ENCODE measurements around the gene CAMSAP1. TPM values are rescaled to one million over a fixed set of nuclear protein-coding genes. Genes with fewer than 3 reads are reported as not detected.

Gene CAMSAP1
- total and polyA plus RNA-seq, 5 experiments from 2014 or later = 0.61 to 32.0 (median 2.4) TPM

DNA sequence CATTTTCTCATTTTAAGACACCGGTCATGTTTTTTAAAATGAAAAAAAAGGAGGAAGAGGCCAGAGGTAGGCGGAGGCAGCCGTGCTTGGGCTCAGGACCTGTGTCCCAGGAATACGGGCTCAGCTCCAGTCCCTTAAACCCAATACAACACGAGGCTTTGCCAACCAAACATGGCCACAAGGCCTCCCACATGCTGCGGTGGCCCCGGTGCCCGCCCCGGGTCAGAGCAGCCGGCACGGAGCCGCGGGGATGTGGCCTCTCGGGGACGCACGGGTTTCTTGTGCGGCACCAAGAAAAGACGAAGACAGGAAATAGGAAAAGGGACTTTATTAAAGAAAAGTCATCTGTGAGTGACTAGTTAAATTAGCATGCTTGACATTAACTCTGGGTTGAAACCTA lies 25.3 kb upstream of the CAMSAP1 start:
- H3K9me3 Mint-ChIP-seq = no peaks in the 10 kb centered on the region
- DNase-seq = no peak
- no peak for ATAC-seq
- peaks cover 0 to 6% (median under 1%) of the 10 kb centered on the region in 4 donors for H3K4me1 Mint-ChIP-seq
- POLR2A ChIA-PET = no interaction called here
- no peak overlapping the region for H3K27ac Mint-ChIP-seq
- H3K27me3 Mint-ChIP-seq = no peaks in the 10 kb centered on the region
- peaks cover 0 to 56% (median 19%) of the 10 kb centered on the region in 3 donors for H3K36me3 Mint-ChIP-seq
- H3K4me3 Mint-ChIP-seq = no peak overlapping the region

DNA sequence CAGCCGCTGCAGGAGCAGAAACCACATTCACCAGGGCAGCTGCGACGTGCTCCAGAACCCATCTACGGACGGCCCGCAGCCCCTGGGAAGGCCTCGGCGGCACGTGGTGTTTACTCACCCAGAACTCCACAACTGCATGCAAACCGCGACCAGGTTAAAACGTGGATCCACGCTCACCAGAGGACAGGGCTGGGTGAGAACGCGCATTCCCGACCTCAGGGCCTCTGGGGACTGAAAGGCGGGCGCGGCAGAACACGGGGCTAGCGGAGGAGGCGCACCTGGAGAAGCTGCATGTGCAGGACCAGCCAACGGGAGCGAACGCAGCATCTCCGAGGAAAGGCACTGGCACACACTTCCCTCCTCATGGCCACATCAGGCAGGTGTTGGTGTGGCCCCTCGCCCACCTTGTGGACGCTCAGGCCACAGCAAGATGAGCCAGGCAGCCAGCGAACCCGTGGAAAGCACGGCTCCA lies 24.0 kb upstream of the CAMSAP1 start:
- Mint-ChIP-seq H3K27ac (no peak overlapping the region), H3K36me3 (peaks cover 0 to 45% (median 15%) of the 10 kb centered on the region in 3 donors), H3K9me3 (no peaks in the 10 kb centered on the region), H3K4me3 (no peak overlapping the region), H3K27me3 (no peaks in the 10 kb centered on the region), H3K4me1 (peaks cover 0 to 2% (median 0%) of the 10 kb centered on the region in 4 donors)
- POLR2A ChIA-PET = no interaction called here
- ATAC-seq (no peak), DNase-seq (no peak)

DNA sequence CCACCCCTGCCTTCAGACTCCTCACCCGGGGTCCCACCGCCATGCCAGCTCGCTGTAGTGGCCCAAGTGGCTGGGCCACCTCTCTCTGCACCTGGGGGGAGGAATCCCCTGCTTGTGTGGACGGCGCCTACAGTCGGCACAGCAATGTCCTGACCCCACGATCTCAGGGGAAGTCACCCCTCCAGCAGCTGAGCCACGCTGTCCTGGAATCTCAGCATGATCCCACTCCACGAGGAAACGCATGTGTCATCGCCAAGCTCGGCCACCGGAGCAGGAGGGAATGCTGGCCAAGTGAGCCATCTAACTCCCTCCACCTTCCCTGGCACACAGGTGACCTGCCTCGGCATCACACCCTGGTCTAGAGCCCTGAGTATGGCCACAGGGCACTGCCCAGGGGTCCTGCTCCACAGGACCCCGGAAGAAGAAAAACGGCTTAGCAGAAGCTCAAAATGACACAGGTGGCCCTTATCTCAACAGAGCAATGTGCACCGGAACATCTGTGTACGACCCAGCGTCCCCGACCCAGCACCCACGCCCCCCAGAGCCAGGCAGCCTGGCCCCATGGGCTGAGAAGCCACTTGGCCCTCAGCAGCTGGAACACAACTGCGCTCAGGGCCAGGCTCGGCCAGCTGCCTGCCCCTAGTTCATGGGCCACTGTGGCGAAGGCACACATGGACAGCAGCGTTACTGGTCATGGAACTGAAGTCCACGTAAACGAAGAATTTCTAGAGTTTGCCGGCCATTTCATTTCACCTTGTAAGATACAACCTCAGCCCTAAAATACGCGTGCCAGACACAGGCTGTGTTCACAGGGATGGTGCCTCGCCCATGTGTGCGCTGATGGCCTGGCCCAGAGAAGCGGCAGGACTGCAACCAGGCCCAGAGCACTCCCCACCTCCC lies 23.4 kb upstream of the CAMSAP1 start:
- DNase-seq (no peak), ATAC-seq (no peak)
- H3K4me1 Mint-ChIP-seq = peaks cover 0 to 2% (median 0%) of the 10 kb centered on the region in 4 donors
- no peaks in the 10 kb centered on the region for H3K9me3 Mint-ChIP-seq
- POLR2A ChIA-PET = no interaction called here
- peaks cover 0 to 40% (median 11%) of the 10 kb centered on the region in 3 donors for H3K36me3 Mint-ChIP-seq
- H3K27me3 Mint-ChIP-seq = no peaks in the 10 kb centered on the region
- H3K4me3 Mint-ChIP-seq = no peak overlapping the region
- H3K27ac Mint-ChIP-seq = no peak overlapping the region

DNA sequence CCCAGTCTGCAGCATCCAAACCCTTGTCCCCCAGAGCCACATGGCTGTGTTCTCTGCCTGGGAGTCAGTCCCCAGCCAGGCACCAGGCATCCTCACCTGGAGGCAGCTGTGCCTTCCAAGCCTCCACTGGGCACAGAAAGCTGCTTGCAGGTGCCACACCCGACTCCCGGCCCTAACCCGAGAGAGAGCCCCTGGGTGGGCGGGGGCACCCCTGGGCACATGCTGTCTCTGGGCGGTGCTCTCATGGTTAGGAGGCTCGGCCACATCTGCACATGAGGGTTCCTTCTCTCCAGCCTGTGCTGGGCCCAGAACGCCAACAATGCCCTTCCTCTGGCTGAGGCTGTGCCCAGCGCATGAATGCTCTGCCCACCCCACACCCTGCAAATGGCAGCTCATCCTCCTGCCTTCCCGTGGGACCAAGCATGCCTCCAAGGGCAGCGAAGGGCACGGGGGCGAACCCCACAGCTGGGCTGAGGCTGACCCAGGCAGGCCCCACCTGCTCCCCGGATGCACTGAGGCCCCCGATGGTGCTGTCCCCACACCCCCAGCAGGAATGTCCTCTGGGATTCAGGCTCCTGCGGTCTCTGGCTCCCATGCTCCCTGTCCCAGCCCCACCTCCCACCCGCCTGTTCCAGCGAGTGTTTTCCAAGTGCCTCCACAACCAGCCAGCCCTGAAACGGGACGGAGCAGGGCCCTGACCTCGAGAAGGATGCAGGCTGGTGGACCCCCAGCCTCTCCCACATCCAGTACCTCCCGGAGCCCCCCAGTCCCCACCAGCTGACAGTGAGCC lies 22.5 kb upstream of the CAMSAP1 start:
- Mint-ChIP-seq H3K27me3 (no peaks in the 10 kb centered on the region), H3K27ac (peak overlapping the region in 1 of 10 donors; percentile 43), H3K9me3 (no peaks in the 10 kb centered on the region), H3K4me1 (peaks cover 0 to 2% (median 0%) of the 10 kb centered on the region in 4 donors), H3K4me3 (no peak overlapping the region), H3K36me3 (peaks cover 0 to 31% (median 7%) of the 10 kb centered on the region in 3 donors)
- ATAC-seq (no peak), DNase-seq (no peak)
- POLR2A ChIA-PET = no interaction called here

DNA sequence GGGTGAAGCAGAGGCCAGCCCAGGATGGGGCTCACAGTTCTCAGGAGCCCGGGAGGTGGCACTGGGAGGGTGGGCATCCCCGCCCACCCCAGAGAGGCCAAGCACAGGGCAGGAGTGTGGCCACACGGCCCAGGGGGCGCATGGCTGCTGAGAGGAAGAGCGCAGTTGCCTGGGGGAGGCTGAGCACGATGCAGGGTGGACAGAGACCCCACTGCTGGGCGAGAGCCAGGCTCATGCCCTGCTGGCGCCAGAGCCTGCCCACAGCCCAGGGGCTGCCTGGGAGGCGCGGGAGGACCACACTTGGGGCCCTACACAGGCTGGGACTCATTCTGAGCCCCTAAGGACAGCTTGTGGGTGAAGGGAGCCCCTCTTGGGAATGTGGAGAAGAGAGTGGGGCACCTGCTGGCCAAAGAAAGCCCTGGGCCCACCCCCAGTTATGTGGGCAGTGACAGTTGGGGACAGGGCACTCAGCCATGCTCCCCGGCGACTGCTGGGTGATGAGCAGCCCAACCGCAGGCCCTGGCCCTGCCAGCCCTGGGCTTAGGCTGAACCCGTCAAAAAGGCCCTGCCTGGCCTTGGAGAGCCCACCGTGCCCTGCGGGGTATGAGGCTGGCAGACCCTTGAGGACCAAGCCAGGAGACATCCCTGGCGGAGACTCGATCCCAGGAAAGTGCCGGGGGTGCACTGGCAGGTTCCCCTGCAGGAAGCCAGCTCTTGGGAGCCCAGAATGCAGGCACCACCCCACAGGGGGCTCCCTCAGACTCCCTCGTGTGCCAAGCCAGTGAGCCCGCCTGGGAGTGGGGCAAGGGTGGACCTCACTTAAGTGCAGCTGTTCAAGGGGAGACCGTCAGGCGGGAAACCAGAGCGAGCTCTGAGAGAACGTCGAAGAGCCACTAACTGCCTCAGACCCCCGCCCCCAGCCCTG lies 21.6 kb upstream of the CAMSAP1 start:
- H3K27ac Mint-ChIP-seq = no peak overlapping the region
- peaks cover 0 to 24% (median 6%) of the 10 kb centered on the region in 3 donors for H3K36me3 Mint-ChIP-seq
- DNase-seq (no peak), ATAC-seq (no peak)
- no peak overlapping the region for H3K4me3 Mint-ChIP-seq
- H3K27me3 Mint-ChIP-seq = no peaks in the 10 kb centered on the region
- H3K4me1 Mint-ChIP-seq = peaks cover 0 to 2% (median 0%) of the 10 kb centered on the region in 4 donors
- POLR2A ChIA-PET = no interaction called here
- no peaks in the 10 kb centered on the region for H3K9me3 Mint-ChIP-seq

DNA sequence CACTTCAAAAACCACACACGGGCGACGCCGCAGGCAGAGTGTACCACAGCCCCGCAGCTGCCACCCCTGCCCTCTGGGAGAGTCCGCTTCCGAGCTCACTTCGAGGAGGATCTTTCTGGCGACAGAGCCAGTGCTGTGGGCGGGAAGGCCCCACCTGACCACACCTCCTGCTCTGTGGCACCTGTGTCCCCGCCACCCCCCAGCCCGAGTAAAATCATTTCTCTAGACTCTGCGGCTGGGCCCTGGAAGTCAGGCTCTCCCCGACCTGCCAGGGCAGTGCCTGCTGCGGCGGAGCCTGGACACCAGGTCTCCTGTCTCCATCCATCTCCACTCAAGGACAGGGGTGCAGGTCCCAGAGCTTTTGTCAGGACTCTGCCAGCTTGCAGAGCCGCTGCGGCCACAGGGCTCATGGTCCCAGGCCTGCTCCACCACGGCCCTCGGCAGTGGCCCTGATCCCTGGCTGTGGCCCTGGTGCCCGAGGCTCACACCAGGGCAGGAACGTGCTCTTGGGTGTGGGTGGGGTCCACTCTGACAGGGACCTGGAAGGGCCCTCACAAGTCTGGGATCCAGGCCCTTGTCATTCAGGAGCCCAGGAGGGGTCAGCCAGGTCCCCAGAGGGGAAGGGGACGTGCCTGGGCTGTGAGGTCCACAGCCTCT lies 20.9 kb upstream of the CAMSAP1 start:
- Mint-ChIP-seq H3K27me3 (no peaks in the 10 kb centered on the region), H3K4me1 (peaks cover 0 to 2% (median 0%) of the 10 kb centered on the region in 4 donors), H3K4me3 (no peak overlapping the region), H3K9me3 (no peaks in the 10 kb centered on the region), H3K36me3 (peaks cover 0 to 20% (median 6%) of the 10 kb centered on the region in 3 donors), H3K27ac (no peak overlapping the region)
- POLR2A ChIA-PET = no interaction called here
- DNase-seq (no peak), ATAC-seq (no peak)

DNA sequence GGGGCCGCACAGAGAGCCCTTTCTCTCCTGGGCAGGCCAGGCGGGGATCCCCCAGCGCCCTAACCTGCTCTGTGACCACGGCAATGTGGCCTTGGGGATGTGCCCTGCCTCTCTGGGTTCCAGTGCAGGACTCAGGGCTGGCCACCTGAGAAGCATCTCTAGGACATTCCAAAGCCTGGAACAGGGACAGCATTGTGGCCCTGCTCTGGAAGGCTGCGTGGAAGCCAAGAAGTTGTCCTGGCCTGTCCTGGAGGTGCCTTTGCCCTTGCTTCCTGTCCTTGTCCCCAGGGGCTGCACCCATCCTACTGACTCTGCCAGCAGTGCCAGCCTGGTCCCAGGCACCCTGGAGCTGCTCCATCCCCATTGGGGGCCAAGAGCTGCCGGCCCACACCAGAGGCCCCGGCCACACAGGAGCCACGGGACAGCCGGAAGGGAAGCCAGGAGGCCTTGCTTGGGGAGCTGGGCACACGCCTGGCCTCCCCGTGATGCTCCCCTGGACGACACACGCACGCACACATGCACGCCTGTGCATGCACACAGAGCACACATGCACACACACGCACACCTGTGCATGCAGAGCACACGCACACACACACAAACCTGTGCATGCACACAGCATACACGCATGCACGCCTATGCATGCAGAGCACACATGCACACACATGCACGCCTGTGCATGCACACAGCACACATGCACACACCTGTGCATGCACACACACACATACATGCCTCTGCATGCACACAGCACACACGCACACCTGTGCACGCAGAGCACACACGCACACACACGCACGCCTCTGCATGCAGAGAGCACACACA lies 20.1 kb upstream of the CAMSAP1 start:
- DNase-seq = no peak

DNA sequence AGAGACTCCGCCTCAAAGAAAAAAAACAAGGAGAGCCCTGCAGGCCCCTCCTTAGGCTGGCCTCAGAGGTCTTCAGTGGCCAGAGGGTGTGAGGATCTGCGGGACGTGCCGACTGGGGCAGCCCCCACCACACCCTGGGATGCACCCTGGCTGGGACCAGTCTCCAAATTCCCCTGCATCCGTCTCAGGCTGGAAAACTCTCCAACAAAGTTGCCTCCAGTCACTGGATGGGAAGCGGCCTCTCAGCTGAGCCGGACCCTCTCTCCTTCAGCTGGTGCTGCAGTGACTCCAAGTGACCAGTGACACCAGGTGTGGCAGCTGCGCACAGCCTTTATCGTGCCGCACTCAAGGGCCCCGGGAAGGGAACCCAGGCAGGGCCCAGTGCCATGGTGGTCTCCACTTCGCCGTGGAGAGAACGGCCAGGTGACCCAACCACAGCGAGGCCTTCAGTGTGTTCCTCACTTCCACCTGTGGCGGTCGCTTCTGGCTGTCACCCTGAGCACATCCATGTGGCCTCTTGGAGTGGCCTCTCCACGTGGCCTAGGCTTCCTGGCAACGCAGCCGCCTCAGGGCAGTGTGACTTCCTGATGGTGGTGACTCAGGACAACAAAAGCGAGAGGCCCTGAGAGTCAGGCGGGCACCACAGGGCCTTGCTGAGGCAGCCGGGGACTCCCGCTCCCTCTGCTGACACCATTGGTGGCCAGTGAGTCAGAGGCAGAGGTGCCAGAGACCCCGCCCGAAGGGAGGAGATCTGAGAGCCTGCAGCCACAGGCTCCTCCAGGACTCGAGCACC lies 19.3 kb upstream of the CAMSAP1 start:
- Mint-ChIP-seq H3K27ac (no peak overlapping the region), H3K4me1 (peaks cover 0 to 2% (median 0%) of the 10 kb centered on the region in 4 donors), H3K4me3 (no peak overlapping the region), H3K27me3 (no peaks in the 10 kb centered on the region), H3K9me3 (peaks cover 0 to 2% (median 0%) of the 10 kb centered on the region in 9 donors), H3K36me3 (peaks cover 0 to 10% (median 2%) of the 10 kb centered on the region in 3 donors)
- DNase-seq (no peak), ATAC-seq (no peak)
- POLR2A ChIA-PET = interaction anchor here (1.0 kb wide), 1 partner anchor 12 kb away, joined by 6 read pairs; no protein-coding TSS in a partner anchor

More for the DNA sequence above, 20.1 kb upstream of the CAMSAP1 start:
- Mint-ChIP-seq H3K4me3 (no peak overlapping the region), H3K4me1 (peaks cover 0 to 2% (median 0%) of the 10 kb centered on the region in 4 donors), H3K27me3 (no peaks in the 10 kb centered on the region), H3K36me3 (peaks cover 0 to 14% (median 2%) of the 10 kb centered on the region in 3 donors), H3K27ac (no peak overlapping the region), H3K9me3 (no peaks in the 10 kb centered on the region)
- POLR2A ChIA-PET = no interaction called here
- no peak for ATAC-seq

DNA sequence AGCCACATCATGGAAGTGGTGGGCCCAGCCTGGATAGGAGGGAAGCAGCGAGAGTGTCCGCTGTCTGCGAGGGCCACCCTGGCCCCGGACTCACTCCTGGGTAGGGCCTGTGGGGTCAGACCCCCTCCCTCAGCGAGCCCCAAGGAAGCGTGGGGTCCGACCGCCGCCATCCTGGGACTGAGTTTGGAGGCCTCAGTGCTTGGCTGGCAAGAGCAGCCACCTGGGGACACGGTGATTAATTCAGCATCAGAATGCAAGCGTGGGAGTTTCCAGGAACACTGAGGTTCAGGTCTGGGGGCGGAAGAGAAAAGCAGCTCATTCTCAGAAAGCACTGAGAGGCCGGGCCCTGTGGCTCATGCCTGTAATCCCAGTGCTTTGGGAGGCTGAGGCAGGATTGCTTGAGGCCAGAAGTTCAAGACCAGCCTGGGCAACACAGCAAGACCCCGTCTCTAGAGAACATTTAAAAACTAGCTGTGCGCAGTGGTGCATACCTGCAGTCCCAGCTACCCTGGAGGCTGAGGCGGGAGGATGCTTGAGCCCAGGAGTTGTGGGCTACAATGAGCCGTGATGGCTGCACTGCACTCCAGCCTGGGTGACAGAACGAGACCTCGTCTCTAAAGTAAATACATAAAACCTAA lies 18.3 kb upstream of the CAMSAP1 start:
- H3K4me1 Mint-ChIP-seq = peaks cover 0 to 2% (median 0%) of the 10 kb centered on the region in 4 donors
- peaks cover 0 to 5% (median 0%) of the 10 kb centered on the region in 9 donors for H3K9me3 Mint-ChIP-seq
- no peaks in the 10 kb centered on the region for H3K27me3 Mint-ChIP-seq
- no peak overlapping the region for H3K27ac Mint-ChIP-seq
- H3K4me3 Mint-ChIP-seq = no peak overlapping the region
- peaks cover 0 to 1% (median 0%) of the 10 kb centered on the region in 3 donors for H3K36me3 Mint-ChIP-seq
- no peak for DNase-seq
- no peak for ATAC-seq
- POLR2A ChIA-PET = interaction anchor here (1.0 kb wide), 1 partner anchor 11 kb away, joined by 6 read pairs; no protein-coding TSS in a partner anchor

DNA sequence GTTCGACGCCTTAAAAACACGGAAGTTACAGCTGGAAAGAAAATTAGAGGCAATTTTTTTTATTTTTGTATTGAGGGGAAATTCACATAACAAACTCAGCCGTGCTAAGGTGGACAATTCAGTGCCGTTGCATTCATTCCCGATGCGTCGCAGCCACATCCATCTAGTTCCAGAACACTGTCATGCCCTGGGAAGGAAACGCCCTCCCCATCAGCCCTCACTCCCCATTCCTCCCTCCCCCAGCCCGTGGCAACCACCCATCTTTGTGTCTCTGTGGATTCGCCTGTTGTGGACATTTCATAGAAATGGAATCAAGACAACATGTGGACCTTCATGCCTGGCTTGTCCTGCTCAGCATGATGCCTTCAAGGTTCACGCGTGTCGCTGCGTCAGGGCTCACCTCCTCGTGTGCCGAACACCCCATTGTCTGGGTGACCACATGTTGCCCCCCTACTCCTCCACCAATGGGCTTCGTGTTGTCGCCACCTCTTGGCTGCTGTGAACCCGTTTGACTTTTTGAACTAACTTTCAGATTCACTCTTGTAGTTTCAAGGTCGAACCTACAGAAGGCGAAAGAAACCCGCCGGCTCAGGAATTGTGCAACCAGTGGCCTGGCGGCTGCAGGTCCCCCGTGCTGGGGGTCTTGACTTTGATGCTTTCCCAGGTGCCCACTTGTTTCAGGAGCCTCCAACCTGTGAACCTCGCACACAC lies 17.4 kb upstream of the CAMSAP1 start:
- H3K27ac Mint-ChIP-seq = no peak overlapping the region
- ATAC-seq (no peak), DNase-seq (no peak)
- H3K4me3 Mint-ChIP-seq = no peak overlapping the region
- peaks cover 0 to 2% (median 0%) of the 10 kb centered on the region in 4 donors for H3K4me1 Mint-ChIP-seq
- H3K27me3 Mint-ChIP-seq = no peaks in the 10 kb centered on the region
- H3K36me3 Mint-ChIP-seq = no peaks in the 10 kb centered on the region
- peaks cover 0 to 5% (median 0%) of the 10 kb centered on the region in 9 donors for H3K9me3 Mint-ChIP-seq
- POLR2A ChIA-PET = no interaction called here

Measured in naive thymus-derived CD8-positive, alpha-beta T cell (primary cell).